Activated naive CD4-positive, alpha-beta T cell treated with anti-CD3 and anti-CD28 coated beads, Interleukin-2, amount 50 U/mL, for 72 hours (primary cell): Measurements from ENCODE around the gene TTBK2. TPM values are rescaled to one million over a fixed set of nuclear protein-coding genes. Genes with fewer than 3 reads are reported as not detected.
"Not testable (repeated sequence)": the region's sequence is repeated elsewhere in the genome, so short reads cannot be mapped to it uniquely, and the experiment has no call there.

Experiments
- ATAC-seq, 2 donors: fragments of 150-1000 bp; cut with Tn5 transposase; 2 replicates each; pipeline ENCODE4 v1.10.0; 2021; ENCODE audit warnings: mild to moderate bottlenecking in 2 of 2, moderate library complexity in 2 of 2
- DNase-seq, 2 donors: peaks; one replicate each; pipeline ENCODE4 v3.0.0; 2021 to 2022; ENCODE audit warnings: low spot score in 2 of 2
- H3K27ac Mint-ChIP-seq, 2 donors: one replicate each; pipeline ENCODE4 v1.8.0; 2022; ENCODE audit warnings: mild to moderate bottlenecking in 2 of 2, mixed read lengths in 2 of 2
- H3K36me3 Mint-ChIP-seq, 2 donors: one replicate each; pipeline ENCODE4 v1.8.0; 2022; ENCODE audit warnings: mixed read lengths in 2 of 2
- H3K9me3 Mint-ChIP-seq, 2 donors: one replicate each; pipeline ENCODE4 v1.8.0; 2022; ENCODE audit warnings: mixed read lengths in 2 of 2
- total RNA-seq, 2 donors: library from RNA; stranded (reverse); gene quantifications; one replicate each; pipeline ENCODE4 v1.2.3, GENCODE V29; 2022

The TTBK2 gene
- total RNA-seq, 2 donors from 2014 or later = 13.5 to 17.1 TPM

DNA sequence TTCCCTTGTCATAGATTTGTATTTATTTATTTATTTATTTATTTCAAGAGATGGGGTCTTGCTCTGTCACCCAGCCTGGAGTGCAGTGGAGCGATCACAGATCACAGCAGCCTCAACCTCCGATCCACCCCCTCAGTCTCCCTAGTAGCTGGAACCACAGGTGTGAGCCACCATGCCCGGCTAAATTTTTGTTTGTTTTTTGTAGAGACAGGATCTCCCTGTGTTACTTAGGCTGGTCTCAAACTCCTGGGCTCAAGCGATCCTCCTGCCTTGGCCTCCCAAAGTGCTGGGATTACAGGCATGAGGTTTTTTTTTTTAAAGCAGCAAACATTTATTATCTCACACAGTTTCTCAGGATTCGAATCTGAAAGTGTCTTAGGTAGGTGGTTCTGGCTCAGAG, 2.5 kb downstream of the TTBK2 start:
- H3K27ac Mint-ChIP-seq = no peak overlapping the region
- peaks cover 0 to 7% of the 10 kb centered on the region in 2 donors for H3K36me3 Mint-ChIP-seq
- no peak for ATAC-seq
- no peaks in the 10 kb centered on the region for H3K9me3 Mint-ChIP-seq
- no peak for DNase-seq

DNA sequence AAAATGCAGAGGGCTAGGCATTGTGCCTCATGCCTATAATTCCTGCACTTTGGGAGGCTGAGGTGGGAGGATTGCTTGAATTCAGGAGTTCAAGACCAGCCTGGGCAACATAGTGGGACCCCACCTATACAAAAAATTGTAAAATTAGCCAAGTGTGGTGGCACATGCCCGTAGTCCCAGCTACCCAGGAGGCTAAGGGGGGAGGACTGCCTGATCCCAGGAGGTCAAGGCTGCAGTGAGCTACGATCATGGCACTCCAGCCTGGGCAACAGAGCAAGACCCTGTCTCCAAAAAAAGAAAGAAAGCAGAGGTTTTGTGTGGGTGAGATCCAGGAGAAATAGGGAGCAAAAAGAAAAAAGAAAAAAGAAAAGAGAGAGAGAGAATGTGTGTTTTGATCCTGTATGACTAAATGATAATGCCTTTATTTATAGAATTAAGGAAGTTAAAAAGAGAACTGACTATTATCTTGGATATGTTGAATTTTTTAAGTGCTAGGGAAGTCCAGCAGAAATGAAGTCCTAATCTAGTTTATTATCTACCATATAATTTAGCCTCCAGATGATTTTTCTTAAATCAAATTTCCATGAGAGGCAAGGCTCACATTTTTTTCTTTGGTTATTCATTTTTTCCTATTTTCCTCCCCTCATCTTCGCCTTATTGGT, 4.8 kb downstream of the TTBK2 start:
- H3K9me3 Mint-ChIP-seq = no peaks in the 10 kb centered on the region
- no peak overlapping the region for H3K27ac Mint-ChIP-seq
- H3K36me3 Mint-ChIP-seq = peaks cover 0 to 2% of the 10 kb centered on the region in 2 donors
- ATAC-seq (no peak), DNase-seq (no peak)

DNA sequence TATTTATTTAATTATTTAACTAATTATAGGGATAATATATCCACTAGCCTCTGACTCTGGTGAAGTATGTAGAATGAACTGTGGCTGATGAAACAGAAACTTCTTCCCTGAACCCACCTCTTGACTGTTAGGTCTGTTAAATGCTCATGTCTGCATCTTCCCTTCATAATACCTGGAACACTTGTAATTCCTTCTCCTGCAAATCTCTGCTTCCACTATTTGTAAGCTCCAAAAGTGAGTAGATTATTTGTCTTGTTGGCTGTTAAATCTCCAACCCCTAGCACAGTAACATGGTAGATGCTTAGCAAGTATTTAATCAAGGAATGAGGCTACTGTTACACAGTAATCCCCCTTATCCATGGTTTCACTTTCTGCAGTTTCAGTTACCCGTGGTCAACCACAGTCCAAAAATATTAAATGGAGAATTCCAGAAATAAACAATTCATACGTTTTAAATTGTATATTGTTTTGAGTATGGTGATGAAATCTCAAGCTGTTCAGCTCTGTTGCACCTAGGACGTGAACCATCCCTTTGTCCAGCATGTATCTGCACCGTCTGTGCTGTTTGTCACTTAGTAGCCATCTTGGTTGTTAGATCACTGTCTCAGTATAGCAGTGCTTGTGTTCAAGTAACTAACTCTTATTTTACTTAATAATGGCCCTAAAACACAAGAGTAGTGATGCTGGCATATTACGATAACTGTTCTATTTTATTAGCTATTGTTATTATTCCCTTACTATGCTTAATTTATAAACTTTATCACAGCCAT, 5.7 kb downstream of the TTBK2 start:
- no peaks in the 10 kb centered on the region for H3K9me3 Mint-ChIP-seq
- no peak overlapping the region for H3K27ac Mint-ChIP-seq
- DNase-seq (no peak), ATAC-seq (no peak)
- no peaks in the 10 kb centered on the region for H3K36me3 Mint-ChIP-seq

DNA sequence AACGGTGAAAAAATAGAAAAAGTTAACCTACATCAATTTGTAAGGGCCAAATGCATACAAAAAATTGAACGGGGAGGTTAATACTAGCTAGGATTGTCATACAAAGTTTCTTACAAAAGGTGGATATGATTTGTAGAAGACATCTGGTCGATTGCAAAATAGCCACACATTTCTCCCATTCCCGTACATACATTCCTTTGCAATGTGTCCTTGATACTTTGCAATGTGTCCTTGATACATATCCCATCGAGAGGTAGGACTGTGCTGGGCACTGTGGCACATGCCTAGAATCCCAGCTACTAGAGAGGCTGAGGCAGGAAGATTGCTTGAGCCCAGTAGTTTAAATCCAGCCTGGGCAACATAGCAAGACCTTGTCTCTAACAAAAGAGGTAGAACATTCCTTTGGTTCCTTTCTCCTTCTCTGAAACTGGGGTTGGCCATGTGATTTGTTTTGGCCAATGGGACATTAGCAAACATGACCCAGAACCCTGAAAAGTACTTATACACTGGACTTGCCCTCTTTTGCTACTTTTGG, 9.5 kb downstream of the TTBK2 start:
- DNase-seq = no peak
- Mint-ChIP-seq H3K27ac (no peak overlapping the region), H3K9me3 (no peaks in the 10 kb centered on the region), H3K36me3 (no peaks in the 10 kb centered on the region)
- no peak for ATAC-seq

DNA sequence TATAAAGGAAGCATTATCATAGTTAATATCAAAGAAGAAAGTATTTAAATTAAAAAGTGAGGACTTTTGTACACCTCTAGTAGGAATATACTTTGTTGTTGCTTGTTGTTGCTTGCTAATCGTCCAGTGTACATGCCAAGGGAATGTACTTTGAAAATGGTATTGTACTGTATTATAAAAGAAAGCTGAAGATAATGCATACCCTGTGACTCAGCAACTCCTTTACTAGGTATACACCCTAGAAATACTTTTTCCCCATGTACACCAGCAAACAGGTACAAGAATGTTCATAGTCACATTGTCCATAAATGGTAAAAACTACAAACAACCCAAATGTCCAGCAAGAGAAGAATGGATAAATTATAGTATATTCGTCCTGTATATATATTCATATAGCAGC, 12.0 kb downstream of the TTBK2 start:
- no peaks in the 10 kb centered on the region for H3K9me3 Mint-ChIP-seq
- ATAC-seq = no peak

DNA sequence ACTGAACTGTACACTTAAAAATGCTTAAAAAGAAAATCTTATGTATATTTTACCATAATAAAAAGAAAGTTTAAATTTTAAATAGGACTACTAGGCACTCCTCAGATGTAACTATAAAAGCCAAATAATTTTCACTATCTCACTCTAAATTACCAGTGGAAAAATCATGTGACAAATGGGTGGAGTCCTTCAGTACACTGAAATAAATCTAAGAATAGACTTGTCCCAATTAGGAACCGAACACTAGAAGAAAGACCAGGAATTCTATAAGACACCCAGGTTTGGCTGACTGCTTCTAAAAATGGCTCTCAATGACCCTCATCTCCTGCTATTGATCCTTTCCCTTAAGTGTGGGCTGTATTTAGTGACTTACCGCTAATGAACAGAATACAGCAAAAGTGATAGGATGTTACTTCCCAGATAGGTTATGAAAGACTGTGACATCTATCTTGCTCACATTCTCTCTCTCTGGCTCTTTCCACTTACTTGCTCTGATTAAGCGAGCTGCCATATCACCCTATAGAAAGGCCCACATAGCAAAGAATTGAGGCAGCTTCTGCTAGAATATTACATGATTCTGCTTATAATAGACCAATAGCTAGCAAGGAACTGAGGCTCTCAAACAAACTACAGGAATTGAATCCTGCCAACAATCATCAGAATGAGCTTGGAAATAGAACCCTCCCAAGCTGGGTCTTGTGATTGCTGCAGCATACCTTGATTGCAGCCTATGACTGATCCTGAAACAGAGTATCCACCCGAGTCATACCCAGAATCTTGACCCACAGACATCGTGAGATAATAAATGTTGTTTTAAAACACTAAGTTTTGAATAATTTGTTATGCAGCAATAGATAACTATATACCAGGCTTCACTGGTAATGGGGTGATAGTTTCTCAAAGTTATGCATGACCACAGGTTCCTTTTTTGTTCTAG, 16.9 kb downstream of the TTBK2 start:
- H3K9me3 Mint-ChIP-seq = no peaks in the 10 kb centered on the region
- H3K27ac Mint-ChIP-seq = no peak overlapping the region
- H3K36me3 Mint-ChIP-seq = no peaks in the 10 kb centered on the region
- DNase-seq = no peak
- ATAC-seq = no peak

More for the DNA sequence above, 12.0 kb downstream of the TTBK2 start:
- Mint-ChIP-seq H3K36me3 (no peaks in the 10 kb centered on the region), H3K27ac (no peak overlapping the region)
- no peak for DNase-seq

DNA sequence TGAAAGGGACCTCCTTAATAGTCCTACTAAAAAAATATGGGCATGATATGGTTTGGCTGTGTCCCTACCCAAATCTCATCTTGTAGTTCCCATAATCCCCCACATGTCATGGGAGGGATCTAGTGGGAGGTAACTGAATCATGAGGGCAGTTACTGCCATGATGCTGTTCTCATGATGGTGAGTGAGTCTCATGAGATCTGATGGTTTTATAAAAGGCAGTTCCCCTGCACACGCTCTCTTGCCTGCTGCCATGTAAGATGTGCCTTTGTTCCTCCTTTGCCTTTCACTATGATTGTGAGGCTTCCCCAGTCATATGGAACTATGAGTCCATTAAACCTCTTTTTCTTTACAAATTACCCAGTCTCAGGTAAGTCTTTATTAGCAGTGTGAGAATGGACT, 26.7 kb downstream of the TTBK2 start:
- not testable (repeated sequence) for H3K36me3 Mint-ChIP-seq, H3K27ac Mint-ChIP-seq, DNase-seq, ATAC-seq, H3K9me3 Mint-ChIP-seq

DNA sequence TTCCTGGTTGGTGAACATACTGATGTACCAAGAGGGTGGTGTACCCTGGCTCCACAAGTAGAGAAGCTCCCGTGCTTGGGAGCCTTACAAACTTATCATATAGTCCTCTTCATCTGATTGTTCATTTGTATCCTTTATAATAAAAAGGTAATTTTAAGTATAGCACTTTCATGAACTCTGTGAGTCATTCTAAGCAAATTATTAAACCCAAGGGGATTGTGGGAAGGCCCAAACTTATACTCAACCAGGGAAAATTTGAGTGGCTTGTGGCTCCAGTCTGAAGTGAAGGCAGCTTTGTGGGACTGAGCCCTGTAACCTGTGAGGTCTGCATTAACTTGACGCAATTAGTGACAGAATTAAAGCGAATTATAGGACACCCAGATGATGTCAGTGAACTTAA, 29.0 kb downstream of the TTBK2 start:
- Mint-ChIP-seq H3K27ac (peak overlapping the region in 1 of 2 donors; percentile 45), H3K36me3 (peaks cover 11 to 12% of the 10 kb centered on the region in 2 donors), H3K9me3 (peaks cover 7% of the 10 kb centered on the region in 2 donors)
- ATAC-seq = peak in 1 of 2 donors; percentile 20
- DNase-seq = no peak

DNA sequence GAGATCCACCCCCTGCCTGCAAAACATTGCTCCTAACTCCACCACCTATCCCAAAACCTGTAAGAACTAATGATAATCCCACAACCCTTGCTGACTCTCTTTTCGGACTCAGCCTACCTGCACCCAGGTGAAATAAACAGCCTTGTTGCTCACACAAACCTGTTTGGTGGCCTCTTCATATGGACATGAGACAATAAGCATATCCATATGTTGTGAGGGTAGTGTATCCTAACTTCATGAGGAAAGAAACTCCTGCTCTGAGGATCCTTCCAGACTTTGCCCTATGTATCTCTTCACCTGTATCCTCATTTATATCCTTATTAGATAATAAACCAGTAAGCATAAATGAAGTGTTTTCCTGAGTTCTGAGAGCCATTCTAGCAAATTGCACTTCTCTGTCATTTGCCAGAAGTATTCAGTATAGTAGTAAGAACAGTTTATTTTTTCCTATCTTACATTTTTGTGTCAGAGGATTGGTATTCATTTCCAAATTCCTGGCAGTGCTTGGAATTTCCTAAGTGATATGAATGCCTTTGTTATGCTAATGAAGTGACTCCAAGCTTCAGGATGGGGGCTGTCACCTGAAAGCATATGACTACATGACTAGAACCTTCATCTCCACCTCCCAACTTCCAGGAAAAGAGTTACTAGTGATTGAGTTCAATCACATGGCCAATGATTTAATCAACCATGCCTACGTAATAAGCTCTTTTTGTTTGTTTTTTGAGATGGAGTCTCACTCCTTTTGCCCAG, 30.2 kb downstream of the TTBK2 start:
- DNase-seq (no peak), ATAC-seq (no peak)
- peaks cover 17 to 20% of the 10 kb centered on the region in 2 donors for H3K36me3 Mint-ChIP-seq
- peaks cover 17 to 19% of the 10 kb centered on the region in 2 donors for H3K9me3 Mint-ChIP-seq
- H3K27ac Mint-ChIP-seq = no peak overlapping the region

DNA sequence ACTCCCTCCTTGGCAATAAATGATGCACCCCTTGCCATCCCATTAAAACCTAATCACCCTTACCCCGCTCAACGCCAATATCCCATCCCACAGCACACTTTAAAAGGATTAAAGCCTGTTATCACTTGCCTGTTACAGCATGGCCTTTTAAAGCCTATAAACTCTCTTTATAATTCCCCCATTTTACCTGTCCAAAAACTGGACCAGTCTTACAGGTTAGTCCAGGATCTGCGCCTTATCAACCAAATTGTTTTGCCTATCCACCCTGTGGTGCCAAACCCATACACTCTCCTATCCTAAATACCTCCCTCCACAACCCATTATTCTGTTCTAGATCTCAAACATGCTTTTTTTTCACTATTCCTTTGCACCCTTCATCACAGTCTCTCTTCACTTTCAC, 33.2 kb downstream of the TTBK2 start:
- peaks cover 12 to 21% of the 10 kb centered on the region in 2 donors for H3K9me3 Mint-ChIP-seq
- DNase-seq, ATAC-seq, H3K27ac Mint-ChIP-seq: not testable (repeated sequence)
- peaks cover 17% of the 10 kb centered on the region in 2 donors for H3K36me3 Mint-ChIP-seq

DNA sequence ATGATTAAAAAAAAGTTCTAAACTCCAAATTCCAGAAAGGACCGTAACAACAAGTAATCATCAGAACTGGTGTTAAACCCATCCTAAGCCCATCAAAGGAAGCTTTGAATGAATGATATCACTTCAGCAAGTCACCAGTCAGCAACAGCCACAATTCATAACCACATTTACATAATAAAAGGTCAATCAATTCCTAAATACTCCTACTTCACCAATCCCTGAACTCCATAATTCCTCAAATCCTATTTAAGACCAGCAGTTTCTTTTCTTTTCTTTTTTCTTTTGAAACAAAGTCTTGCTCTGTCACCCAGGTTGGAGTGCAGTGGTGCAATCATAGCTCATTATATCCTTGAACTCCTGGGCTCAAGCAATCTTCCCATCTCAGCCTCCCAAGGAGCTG, 40.5 kb downstream of the TTBK2 start:
- no peak for ATAC-seq
- no peak for DNase-seq
- Mint-ChIP-seq H3K27ac (peak overlapping the region in 1 of 2 donors; percentile 12), H3K36me3 (peaks cover 4 to 5% of the 10 kb centered on the region in 2 donors), H3K9me3 (peaks cover 0 to 5% of the 10 kb centered on the region in 2 donors)

DNA sequence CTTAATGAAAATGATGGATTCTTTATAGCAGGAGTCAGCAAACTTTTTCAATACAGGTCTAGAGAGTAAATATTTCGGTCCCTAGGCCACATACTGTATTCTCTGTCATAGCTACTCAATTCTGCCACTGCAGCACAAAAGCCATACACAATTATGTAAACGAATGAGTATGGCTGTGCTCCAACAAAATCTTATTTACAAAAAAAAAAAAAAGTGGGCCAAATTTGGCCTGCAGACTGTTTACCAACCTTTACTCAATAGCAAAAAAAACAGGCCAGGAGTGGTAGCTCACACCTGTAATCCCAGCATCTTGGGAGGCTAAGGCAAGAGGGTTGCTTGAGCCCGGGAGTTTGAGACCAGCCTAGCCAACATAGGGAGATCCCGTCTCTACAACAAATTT, 41.1 kb downstream of the TTBK2 start:
- ATAC-seq (no peak), DNase-seq (no peak)
- Mint-ChIP-seq H3K9me3 (no peaks in the 10 kb centered on the region), H3K36me3 (no peaks in the 10 kb centered on the region), H3K27ac (no peak overlapping the region)

DNA sequence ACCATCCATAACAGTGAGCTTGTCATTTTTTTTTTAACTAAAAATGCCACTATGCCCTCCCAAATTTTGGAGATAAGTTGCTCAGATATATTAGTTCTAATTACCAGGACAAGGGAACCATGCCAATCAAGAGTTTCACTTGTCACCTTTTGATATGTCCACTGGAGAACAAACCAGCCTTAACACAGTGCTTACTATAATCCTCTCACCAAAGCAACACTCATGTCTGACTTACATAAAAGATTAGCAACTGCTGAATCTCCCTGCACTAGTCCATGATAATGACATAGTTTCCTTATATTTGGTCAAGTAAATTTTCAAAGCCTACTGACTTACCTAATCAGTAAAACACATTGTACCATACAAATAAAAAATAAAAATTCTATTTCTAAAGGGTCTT, 44.4 kb downstream of the TTBK2 start:
- ATAC-seq = no peak
- DNase-seq = no peak
- Mint-ChIP-seq H3K9me3 (no peaks in the 10 kb centered on the region), H3K36me3 (no peaks in the 10 kb centered on the region), H3K27ac (no peak overlapping the region)

DNA sequence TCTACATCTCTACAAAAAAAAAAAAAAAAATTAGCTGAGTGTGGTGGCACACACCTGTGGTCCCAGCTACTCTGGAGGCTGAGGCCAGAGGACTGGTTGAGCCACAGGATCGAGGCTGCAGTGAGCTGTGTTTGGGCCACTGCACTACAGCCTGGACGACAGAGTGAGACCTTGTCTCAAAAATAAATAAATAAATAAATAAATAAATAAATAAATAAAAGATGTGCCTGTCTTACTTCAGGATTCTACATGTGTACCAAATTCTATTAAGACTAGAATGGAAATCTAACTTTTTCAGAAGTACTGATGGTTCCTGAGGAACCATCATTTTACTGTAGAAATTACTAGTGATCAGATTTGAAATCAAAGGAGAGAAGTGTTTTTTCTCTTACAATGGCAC, 51.9 kb downstream of the TTBK2 start:
- DNase-seq (no peak), ATAC-seq (no peak)
- Mint-ChIP-seq H3K36me3 (no peaks in the 10 kb centered on the region), H3K27ac (no peak overlapping the region), H3K9me3 (no peaks in the 10 kb centered on the region)

DNA sequence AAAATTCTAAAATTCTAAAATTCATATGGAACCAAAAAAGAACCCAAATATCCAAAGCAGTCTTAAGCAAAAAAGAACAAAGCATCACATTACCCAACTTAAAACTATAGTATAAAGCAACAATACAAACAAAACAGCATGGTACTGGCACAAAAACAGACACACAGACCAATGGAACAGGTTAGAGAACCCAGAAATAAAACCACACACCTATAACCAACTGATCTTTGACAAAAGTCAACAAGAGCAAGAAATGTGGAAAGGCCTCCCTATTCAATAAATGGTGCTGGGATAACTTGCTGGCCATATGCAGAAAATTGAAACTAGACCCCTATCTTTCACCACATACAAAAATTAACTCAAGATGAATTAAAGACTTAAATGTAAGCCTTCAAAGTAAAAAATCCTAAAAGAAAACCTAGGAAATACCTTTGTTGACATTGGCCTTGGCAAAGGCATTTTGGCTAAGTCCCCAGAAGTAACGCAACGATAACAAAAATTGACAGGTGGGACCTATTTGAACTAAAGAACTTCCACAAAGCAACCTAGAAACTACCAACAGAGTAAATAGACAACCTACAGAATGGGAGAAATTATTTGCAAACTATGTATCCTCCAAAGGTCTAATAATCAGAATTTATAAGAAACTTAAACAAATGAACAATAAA, 56.9 kb downstream of the TTBK2 start:
- Mint-ChIP-seq H3K36me3 (peaks cover 0 to 15% of the 10 kb centered on the region in 2 donors), H3K9me3 (no peaks in the 10 kb centered on the region), H3K27ac (no peak overlapping the region)
- DNase-seq (no peak), ATAC-seq (no peak)
